NCI-H748 treated with DMSO at 0.1 percent for 48 hours (cell line): Measurements from ENCODE around the gene SNN.

Source experiments
- DNase-seq: peaks from one replicate; lab custom pipeline; 2025; lab: John Stamatoyannopoulos, UW

SNN gene

DNA sequence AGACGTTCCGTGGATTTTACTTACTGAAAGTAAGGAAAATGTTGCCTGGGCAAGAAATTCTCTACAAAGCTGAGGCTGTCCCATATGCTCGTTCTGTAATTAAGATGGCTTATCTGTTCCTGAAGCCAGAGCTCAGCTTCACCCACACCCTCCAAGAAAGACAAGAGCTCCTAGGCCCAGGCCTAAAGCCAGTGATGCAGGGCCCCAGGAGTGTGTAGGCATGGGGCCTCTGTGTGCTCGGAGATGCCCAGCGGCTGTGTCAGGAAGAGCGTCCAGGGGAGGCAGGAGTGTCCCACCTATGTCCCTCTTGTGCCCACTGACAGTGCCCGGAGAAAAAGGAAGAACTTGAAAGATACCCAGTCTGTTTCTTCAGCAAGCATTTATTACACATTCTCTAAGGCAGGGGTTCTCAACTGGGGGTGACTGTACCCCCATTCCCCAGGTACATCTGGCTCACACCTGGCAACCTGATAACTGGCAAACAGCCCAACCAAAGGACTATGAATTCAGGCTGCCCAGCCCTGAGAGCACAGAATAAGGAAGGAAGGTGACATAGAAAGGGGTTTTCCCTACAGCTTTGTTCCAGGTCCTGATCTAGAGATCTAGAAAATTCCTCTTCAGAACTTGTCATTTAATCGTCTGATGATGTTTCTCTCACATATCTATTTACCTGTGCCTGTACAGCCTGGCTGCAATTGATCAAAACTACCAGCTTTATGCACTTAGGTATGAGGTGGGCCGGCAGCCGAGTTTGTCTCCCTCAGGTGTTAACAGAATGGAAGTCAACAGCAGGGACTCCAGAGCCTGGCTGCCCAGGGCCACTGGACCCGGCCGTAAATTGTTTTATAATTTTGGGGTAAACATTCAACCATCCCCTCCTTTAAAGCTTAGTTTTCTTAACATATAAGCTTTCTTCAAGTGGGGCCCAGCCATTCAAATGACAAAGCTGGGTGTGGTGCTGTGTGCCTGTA lies 12.0 kb downstream of the SNN start:
- no peak for DNase-seq

DNA sequence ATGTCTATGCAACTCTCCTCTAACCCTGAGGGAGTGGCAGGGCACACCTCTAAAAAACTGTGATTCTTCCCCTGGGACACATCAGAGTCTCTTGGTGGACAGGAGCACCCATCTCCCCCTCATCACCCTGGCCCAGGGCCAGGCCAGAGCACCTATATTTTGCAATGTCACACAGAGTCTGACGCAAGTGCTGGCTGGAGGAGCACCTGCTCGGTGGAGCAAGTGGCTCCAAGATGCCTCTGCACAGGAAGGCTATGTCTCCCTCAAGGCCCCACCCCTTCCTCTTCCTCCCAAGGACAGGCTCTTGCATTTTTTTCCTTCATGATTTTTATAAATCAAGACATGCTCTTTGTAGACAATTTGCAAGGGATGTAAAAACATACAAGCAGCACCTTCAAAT lies 13.3 kb downstream of the SNN start:
- DNase-seq = no peak

DNA sequence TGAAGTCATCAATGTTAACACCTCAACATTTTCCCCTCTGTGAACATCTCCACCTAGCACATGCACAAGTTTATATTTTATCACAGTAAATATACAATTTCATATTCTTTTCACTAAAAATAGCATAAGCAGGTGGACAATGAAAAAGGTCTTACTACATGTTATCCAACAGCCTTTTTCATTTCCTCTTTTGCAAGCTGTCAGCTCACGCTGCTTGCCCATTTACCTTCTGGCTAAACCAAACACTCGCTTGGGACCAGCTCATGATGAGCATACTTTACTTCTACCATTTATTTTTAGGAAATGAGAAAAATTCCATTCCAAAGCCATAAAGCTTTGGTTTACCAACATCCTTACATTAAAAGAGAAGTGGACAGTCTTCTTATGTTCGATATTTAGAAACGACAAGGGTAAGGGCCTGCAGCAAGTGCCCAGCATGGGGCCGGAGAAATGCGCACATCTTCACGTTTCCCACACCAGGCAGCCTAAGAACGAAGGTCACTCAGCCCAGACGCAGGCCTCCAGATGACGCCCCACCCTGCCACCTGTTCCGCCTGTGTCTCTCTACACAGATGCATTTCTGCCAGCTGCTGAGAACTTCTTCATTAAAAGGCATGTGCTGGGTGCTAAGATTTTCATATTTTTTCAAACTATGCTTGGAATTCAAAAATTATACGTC lies 13.9 kb downstream of the SNN start:
- DNase-seq = no peak

DNA sequence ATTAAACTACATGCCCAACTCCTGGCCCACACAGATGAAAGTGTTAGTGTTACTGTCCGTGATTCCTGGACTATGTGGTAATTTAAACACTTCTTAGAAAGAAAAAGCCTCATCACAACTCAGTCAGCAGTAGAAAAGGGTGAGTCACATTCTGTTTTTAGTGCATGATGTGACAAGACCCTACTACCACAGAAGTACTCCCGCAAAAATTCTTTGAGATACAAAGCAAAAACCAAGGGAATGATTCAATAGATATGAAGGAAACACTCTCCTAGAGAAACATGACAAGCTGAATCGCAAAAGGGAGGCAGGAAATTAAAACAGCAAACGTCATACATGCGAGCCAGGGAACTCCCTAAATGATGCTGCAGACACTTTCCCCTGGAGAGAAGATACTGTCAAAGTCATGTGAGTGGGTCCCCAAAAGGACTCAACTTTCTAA lies 14.4 kb downstream of the SNN start:
- DNase-seq = no peak

DNA sequence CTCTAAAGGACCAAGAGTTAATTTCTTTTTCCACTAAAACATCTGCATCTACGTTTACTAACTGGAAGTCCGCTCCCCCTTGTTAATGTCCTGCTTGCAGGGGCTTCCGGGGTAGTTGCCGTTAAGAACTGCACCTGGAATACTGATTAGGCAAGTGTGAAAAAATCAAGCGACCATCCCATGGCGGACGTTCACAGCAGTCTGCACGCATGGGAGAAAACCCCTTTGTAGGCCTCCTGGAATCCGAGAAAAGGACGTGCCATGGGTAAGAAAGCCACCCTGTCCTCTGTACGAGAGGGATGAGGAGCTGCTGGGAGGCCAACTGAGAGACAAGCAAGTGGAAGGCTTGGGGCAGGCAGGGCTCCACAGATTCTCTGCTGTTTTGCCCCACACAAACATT lies 14.9 kb downstream of the SNN start:
- DNase-seq = no peak

DNA sequence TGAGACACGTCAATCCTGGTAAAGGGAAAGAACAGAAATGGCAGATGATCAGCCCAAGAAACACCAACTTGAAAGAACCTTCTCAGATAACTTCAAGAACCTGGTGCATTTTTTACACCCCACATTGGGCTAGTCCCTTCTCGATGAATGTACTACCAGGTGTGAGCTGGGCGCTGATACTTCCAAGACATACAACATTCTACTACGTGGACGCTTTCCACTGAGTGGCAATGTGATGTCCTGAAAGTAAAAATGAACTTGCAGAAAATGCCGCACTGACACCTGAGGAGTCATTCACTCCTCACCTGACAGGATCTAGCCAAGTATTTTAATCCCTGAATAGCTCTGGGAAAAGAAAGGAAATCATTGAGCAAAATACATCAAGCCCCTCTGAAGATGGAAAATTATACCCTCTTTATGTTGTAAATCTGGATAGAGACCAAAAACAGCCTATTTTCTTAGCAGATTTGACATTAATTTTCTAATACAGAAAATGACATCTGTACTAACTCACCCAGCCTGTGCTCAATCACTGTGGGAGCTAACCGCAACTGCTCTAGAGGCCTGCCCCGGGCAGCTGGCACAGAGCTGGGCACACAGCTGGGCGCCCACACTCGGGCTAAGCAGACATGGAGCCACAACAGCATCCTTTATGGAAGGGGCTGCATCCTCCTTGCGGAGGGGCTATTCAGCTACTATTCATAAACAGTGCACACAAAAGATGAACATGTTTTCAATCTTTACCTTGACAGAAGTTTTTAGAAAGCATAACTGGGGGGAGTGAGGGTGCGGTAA lies 16.2 kb downstream of the SNN start:
- no peak for DNase-seq

DNA sequence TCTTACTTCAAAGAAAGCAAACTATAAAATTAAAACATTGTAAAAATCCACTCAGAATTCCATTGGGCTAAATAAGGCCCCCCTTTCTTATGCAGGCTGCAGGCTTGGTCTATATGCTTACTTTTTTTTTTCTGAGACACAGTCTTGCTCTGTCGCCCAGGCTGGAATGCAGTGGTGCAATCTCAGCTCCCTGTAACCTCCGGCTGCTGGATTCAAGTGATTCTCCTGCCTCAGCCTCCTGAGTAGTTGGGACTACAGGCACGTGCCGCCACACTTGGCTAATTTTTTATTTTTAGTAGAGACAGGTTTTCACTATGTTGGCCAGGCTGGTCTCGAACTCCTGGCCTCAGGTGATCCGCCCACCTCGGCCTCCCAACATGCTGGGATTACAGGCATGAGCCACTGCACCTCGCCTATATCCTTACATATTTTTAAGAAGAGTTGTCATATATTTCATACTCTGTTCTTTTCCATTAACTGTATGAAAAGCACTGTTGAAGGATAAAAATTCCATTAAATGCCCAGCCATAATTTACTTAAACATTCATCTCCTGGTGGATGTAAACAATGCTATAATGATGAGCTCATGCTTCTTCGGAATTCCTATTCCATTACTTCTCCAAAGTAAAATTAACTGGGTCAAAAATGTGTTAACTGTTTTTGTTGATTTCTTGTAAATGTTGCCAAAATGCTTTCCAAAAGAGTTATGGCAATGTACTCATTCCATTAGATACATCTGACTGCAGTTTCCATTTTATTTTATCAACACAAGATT lies 17.8 kb downstream of the SNN start:
- DNase-seq = no peak

DNA sequence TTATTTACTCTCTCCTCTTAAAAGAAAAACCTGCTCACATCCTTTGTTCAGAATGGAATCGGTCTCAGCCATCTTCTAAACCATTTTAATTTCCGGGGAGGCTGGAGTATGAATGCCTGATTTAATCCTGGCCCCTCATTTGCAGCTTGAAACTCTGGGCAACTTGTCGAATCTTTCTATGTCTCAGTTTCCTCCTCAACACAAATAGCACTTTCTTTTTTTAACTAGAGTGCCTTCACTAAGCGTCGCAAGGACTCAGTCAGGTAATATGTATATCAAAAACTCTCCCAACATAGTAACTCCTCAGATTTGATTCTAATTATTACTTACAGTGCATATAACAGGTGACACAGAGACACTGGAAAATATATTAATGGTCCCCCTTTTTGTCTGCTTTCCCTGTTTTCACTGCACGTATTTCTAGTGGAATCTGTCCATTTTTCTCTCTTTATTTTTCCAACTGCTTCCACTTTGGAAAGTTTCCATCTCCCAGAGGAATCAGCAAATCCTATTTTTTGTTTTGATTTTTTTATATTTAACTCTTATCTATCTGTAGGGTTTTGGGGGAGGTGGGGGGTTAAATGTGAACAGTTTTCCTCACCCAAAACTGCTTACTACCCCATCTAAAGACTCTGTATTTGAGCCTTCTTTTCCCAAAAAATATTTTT lies 18.6 kb downstream of the SNN start:
- no peak for DNase-seq

DNA sequence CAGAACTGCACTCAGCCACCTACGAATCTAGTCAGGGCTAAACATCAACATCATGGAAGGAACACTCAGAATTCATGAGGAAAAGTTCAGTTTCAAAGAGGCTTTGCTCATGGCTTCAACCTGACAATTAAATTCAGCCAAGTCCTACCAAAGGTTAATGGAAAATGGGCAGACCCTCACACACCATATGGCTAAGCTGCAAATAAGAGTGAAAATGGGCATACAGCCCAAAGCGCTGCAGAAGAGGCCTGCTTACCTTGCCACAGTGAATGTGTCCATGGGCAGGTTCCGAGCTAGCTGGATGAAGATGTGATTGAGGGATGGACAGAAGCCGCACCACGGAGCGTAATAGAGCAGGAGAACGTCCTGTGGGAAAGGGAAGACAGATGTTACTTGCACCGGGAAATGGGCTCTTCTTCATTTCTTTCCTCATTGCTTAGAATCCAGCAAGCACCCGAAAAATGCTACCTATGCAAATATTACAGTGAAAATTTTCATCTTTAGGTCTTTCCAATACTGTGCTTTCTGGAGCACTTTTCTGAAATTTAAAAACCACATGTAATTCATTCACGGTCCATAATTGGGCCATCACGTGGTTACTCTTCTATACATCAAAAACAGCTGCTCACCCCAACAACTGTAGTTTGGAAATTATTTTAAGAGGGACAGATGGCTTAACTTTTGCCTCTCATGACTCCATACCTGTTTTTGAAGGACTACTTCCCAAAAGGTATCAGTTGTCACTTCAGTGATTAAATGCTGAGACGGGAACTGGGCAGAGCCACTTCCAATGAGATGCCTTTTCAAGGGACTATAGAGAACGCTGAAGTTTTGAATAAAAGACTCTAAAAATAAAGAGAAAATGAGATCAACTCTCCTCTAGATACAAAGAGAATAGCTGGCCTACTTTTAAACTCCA lies 19.6 kb downstream of the SNN start:
- no peak for DNase-seq

DNA sequence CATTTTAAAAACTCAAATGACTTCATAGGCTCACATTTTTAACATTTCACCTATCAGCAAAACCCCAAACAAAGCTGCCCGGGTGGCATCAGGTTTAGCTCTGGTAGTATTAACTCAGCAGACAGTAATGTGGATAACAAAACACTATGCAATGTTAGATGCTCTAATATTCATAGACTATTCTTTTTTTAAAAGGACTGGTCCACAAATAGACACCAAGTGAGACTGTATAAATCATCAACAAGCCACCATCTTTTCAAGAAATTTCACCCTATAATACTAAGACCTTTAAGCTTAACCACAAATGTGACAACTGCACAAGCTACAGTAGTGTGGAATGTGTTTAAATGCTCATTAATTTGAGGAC lies 20.2 kb downstream of the SNN start:
- DNase-seq = no peak

DNA sequence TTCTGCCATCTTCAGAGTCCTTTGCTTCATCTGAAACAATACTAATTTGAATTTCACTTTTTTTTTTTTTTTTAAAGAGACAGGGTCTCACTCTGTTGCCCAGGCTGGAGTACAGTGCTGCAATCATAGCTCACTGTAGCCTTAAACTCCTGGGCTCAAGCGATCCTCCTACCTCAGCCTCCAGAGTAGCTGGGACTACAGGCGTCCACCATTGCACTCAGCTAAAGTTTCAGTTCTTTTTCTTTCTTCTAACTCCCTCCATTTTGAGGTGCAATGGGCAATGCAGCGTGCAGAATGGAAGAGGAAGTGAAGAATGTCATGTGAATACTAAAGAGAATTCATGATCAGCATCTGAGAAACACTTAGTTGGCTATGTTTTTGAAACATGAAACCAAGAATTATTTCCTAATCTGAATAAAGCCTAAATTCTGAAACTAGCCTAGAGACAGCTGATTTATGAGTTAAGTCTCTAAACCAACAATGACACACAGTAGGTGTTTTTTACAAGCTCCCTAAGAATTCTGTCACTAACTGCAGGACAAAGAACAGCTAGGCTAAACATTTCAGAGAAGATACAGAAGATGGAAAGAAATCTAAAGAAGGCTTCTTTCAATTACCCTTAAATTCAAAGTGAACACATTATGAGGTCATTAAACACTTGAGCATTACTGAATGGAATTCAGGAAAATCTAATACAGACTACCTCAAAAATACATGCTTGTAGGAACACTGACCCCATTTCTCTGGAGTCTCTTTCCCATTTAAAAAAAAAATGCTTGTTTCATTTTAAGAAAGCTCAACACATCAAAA lies 21.0 kb downstream of the SNN start:
- no peak for DNase-seq

DNA sequence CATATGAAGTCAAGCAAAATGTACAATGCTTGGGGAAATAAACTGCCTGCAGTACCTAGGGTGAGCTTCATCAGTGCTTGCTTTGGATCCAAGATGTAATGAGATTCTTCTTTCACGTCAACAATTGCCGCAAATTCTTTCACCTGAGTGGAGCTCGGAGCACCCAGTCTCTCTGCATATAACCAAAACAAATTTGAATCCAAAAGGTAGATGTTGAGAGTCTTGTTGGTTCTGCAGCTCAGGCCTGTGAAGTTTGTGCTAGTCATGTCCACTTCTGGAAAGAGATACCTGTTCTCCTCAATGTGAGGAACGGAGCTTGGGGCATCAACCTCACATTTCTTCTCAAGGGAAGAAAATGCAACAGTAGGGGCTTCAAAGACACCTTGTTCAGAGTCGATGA lies 23.0 kb downstream of the SNN start:
- no peak for DNase-seq

DNA sequence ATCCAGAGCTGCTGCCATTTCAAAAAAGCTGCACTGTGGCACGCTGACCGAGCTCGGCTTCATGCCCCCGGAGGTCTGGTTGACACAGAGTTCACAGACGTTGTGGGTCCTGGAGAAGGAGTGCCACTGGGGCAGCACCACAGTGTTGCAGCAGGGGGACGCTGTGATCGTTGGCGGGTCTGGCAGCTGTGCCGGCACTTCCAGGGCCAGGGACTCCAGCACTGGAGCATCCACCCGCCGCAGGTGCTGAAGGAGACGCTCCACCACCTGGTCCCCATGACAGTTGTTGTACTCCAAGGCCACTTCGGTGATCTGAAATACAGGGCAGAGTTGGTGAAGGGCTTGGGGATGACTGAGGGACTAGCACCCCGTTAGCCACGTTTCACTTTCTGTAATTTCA lies 23.5 kb downstream of the SNN start:
- DNase-seq = no peak

DNA sequence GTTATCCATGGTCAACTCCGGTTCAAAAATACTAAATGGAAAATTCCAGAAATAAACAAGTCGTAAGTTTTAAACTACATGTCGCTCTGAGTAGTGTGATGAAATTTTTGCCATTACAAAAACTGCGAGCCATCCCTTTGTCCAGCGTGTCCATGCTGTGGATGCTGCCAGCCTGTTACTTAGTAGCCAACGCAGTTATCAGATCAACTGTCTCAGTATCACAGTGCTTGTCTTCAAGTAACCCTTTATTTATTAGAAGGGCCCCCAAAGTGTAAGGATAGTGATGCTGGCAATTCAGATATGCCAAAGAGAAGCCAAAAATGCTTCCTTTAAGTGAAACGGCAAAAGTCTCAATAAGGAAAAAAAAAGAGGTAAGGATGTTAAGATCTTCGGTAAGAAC lies 23.9 kb downstream of the SNN start:
- no peak for DNase-seq

DNA sequence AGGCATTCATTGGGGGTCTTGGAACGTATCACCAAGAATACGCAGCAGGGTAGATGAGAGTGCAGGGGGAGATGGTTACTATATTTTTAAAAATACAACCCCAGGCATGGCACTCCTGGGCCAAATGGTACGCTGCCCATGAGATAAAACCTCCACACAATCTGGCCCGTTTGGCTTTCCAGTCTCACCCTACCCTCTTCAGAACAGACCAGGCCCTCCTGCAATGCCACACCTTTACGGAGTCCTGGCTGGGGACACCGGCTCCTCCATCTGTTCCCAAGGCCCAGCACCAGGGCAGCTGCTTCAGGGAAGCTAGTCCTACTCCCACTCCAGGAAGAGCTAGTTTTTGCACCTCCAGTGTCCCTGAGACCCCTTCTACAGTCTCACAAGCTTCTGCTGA lies 24.4 kb downstream of the SNN start:
- DNase-seq = no peak

DNA sequence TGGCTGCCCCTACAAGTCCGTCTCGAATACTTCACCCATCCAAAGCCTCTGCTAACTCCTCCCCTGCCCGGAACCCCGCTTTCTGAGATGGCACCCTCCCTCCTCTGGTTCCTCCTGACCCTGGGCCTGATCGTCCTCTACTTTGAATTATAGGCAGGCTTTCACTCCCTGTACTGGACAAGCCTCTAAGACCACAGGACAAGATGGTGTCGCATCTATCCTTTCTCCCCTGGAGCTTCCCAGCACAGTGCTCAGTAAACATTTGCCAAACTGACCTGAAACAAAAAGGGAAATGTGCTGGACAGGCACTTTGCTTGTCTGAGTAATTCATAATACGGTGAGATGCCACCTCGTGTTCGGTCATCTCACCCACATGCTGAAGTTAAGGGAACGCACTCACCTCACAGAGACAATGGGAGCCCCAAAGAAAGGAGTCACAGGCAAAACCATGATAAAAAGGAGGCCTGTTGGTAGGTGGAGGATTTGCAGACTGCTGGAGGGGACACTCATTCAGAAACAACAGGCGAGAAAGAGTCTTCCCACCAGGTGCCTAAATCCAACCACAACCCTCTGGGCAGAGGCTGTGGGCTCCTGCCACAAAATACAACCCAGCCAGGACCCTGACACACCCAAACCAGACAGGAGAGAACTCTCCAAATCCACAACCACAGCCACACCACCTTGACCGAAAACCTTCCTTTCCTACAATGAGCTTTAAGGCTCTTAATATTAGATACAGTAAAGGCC lies 28.2 kb downstream of the SNN start:
- no peak for DNase-seq

DNA sequence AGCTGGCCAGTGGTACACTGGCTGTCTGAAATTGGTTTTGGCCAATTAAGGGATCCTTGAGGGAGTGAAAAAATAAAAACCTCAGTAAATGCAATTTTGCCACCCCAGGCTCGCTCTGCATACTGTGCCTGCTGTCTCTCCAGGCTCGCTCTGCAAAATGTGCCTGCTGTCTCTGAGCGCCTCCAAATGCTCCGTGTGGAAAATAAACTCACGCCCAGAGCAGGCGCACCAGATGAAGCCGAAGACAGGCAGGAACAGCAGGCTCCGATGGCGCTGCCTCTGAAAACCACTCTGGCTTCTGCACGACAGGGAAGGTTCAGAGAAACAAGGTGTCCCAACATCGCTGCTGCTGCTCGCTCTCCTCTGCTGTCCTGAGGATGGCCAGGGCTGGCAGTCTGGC lies 29.1 kb downstream of the SNN start:
- no peak for DNase-seq

DNA sequence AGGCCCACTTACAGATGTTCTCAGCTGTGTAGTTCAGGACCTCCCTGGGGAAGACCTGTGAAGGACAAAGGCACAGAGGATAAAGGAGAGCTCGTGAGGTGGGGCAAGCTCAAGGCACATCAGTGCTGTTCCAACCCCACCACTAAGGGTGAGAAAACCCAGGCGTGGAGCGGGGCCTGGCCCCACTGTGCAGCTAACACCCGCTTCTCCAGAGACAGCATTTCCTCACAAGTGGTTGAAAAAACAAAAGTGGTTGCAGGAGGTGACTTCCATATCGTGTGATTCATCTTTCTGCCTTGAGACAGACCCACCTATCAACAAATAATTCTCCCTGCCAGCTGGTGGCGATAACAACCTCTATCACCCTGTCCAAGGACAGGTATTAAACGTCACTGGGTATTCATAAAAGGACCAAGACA lies 30.0 kb downstream of the SNN start:
- DNase-seq = no peak
